Uterus (tissue), 2 donors: ENCODE data around the gene ANKS4B.

Source experiments
- CTCF ChIP-seq, 4 experiments: fragments of 200-600 bp in 2 of 4; fragments of 450-650 bp in 2 of 4; sonication (generic) in 2 of 4; IDR thresholded peaks; one replicate each; pipeline ENCODE4 v1.5.1; 2016 to 2019; ENCODE audit warnings: antibody characterized with exemption in 4 of 4, mild to moderate bottlenecking in 2 of 4, moderate library complexity in 1 of 4
- POLR2A ChIP-seq, 2 donors: fragments of 450-650 bp; IDR thresholded peaks; one replicate each; pipeline ENCODE4 v1.6.1; 2016; ENCODE audit warnings: antibody characterized with exemption in 2 of 2, mild to moderate bottlenecking in 1 of 2, moderate library complexity in 1 of 2

- TF ChIP-seq POLR2A (IDR thresholded peaks at IDR 0.05) (no peak), CTCF (IDR thresholded peaks at IDR 0.05) (no peak)
Measured at GRCh38 chr16:21218153-21218552, 15.3 kb upstream of the ANKS4B start.
